CD14-positive monocyte (primary cell): ENCODE results near the gene PPP1CC. TPM values are rescaled to one million over a fixed set of nuclear protein-coding genes. Genes with fewer than 3 reads are reported as not detected.
A peak's percentile ranks its signal among the peaks of the same experiment; 100 is the strongest.
"Not testable (repeated sequence)": the region's sequence is repeated elsewhere in the genome, so short reads cannot be mapped to it uniquely, and the experiment has no call there.

Source experiments
- DNase-seq, 3 donors: peaks; one replicate each; pipeline ENCODE4 v3.0.0-alpha.2; 2011 to 2022
- H2AFZ ChIP-seq: 2 replicates; pipeline ENCODE4 v1.6.0; 2012; ENCODE audit warnings: mild to moderate bottlenecking, low read depth, low read length, inconsistent platforms; ENCODE audit not compliant: insufficient read depth, poor library complexity, severe bottlenecking
- H3K27ac ChIP-seq, 2 donors: 1 replicate in 1 of 2; 2 replicates in 1 of 2; pipeline ENCODE4 v1.5.1; 2012 to 2013; ENCODE audit warnings: low read length in 2 of 2, control low read depth in 1 of 2, inconsistent platforms in 1 of 2, low read depth in 1 of 2, mild to moderate bottlenecking in 1 of 2
- H3K27me3 ChIP-seq, 2 donors: one replicate each; pipeline versions ENCODE4 v1.6.0 to v1.6.1; 2011 to 2013; ENCODE audit warnings: low read length in 2 of 2; ENCODE audit not compliant: control insufficient read depth in 2 of 2, insufficient read depth in 2 of 2
- H3K36me3 ChIP-seq, 2 donors: replicated peaks in 1 of 2; 1 replicate in 1 of 2; 2 replicates in 1 of 2; pipeline versions ENCODE4 v1.5.1 to v1.6.1; 2012 to 2013; ENCODE audit warnings: low read length in 2 of 2, control low read depth in 1 of 2, inconsistent platforms in 1 of 2, mild to moderate bottlenecking in 1 of 2; ENCODE audit not compliant: insufficient read depth in 2 of 2, control insufficient read depth in 1 of 2
- H3K4me1 ChIP-seq, 2 donors: 1 replicate in 1 of 2; 2 replicates in 1 of 2; pipeline versions ENCODE4 v1.5.1 to v1.6.1; 2012 to 2013; ENCODE audit warnings: low read length in 2 of 2, control low read depth in 1 of 2, inconsistent platforms in 1 of 2, mild to moderate bottlenecking in 1 of 2, moderate library complexity in 1 of 2; ENCODE audit not compliant: insufficient read depth in 2 of 2, control insufficient read depth in 1 of 2
- H3K4me2 ChIP-seq: replicated peaks from 2 replicates; pipeline ENCODE3; 2012; ENCODE audit warnings: low read length, moderate library complexity, mild to moderate bottlenecking; ENCODE audit not compliant: poor library complexity, severe bottlenecking; ENCODE audit errors: extremely low read depth
- H3K4me3 ChIP-seq, 3 experiments: fragments of 200-600 bp in 1 of 3; sonication (generic) in 1 of 3; replicated peaks in 1 of 3; 1 replicate in 2 of 3; 2 replicates in 1 of 3; pipeline ENCODE4 v1.5.1; 2011 to 2013; ENCODE audit warnings: low read length in 3 of 3, mild to moderate bottlenecking in 3 of 3, control low read depth in 2 of 3, low read depth in 2 of 3, inconsistent platforms in 1 of 3, moderate library complexity in 1 of 3
- H3K79me2 ChIP-seq: 2 replicates; pipeline ENCODE4 v1.6.0; 2012; ENCODE audit warnings: mild to moderate bottlenecking, control low read depth, inconsistent platforms, low read length, moderate library complexity; ENCODE audit not compliant: insufficient read depth
- H3K9ac ChIP-seq: 2 replicates; pipeline ENCODE4 v1.6.0; 2017; ENCODE audit warnings: low read length, mild to moderate bottlenecking; ENCODE audit not compliant: insufficient read depth, poor library complexity, severe bottlenecking
- H3K9me3 ChIP-seq, 2 donors: replicated peaks in 1 of 2; 1 replicate in 1 of 2; 2 replicates in 1 of 2; pipeline versions ENCODE4 v1.5.1 to v1.6.1; 2012 to 2013; ENCODE audit warnings: low read length in 2 of 2, control low read depth in 1 of 2; ENCODE audit not compliant: control insufficient read depth in 1 of 2, insufficient read depth in 1 of 2
- H4K20me1 ChIP-seq: 2 replicates; pipeline ENCODE4 v1.6.0; 2012; ENCODE audit warnings: mild to moderate bottlenecking, low read length, control low read depth, moderate library complexity; ENCODE audit not compliant: insufficient read depth
- H3K27ac Mint-ChIP-seq, 7 donors: one replicate each; pipeline ENCODE4 v1.8.0; 2020; ENCODE audit warnings: mild to moderate bottlenecking in 7 of 7, mixed read lengths in 7 of 7, moderate library complexity in 6 of 7, inconsistent platforms in 2 of 7
- H3K27me3 Mint-ChIP-seq, 3 donors: one replicate each; pipeline ENCODE4 v1.8.0; 2021 to 2022; ENCODE audit warnings: low read depth in 3 of 3, mild to moderate bottlenecking in 3 of 3, mixed read lengths in 3 of 3, moderate library complexity in 3 of 3, inconsistent platforms in 1 of 3
- H3K36me3 Mint-ChIP-seq, 2 donors: one replicate each; pipeline ENCODE4 v1.8.0; 2020; ENCODE audit warnings: mixed read lengths in 2 of 2, inconsistent platforms in 1 of 2, mild to moderate bottlenecking in 1 of 2
- H3K4me1 Mint-ChIP-seq: one replicate; pipeline ENCODE4 v1.8.0; 2020; ENCODE audit warnings: mild to moderate bottlenecking, mixed read lengths
- H3K4me3 Mint-ChIP-seq, 2 donors: one replicate each; pipeline ENCODE4 v1.8.0; 2020; ENCODE audit warnings: mild to moderate bottlenecking in 2 of 2, mixed read lengths in 2 of 2, moderate library complexity in 1 of 2
- H3K9me3 Mint-ChIP-seq, 7 donors: one replicate each; pipeline ENCODE4 v1.8.0; 2020 to 2022; ENCODE audit warnings: mixed read lengths in 7 of 7, mild to moderate bottlenecking in 6 of 7, moderate library complexity in 6 of 7, inconsistent platforms in 2 of 7
- WGBS: methylation state at CpG from one replicate; pipeline ENCODE4 v1.1.5; 2013; ENCODE audit warnings: missing lambda C conversion rate; ENCODE audit not compliant: insufficient coverage; 5-methylcytosine and 5-hydroxymethylcytosine counted together
- intact Hi-C, 2 donors: fragments of 100-400 bp; cut with micrococcal nuclease; formaldehyde crosslinking; loops; one replicate each; pipeline versions ENCODE4 v1.15.0 to v1.15.1; 2023
- polyA plus RNA-seq, 3 donors: library from polyadenylated mRNA; depleted of rRNA in 1 of 3; unstranded in 2 of 3; stranded (reverse) in 1 of 3; fragments of 300-500 nt in 2 of 3; fragments of >200 nt in 1 of 3; fragmentation: Illumina TruSeq in 2 of 3; gene quantifications; 1 replicate in 2 of 3; 2 replicates in 1 of 3; pipeline ENCODE4 v1.2.3, GENCODE V29; 2012 to 2021
- TF ChIP-seq, protein P1 (sequence below): fragments of 200-600 bp; IDR thresholded peaks from one replicate; pipeline ENCODE4 v1.8.0; 2022; ENCODE audit warnings: antibody characterized with exemption, mild to moderate bottlenecking

The PPP1CC gene
- polyA plus RNA-seq, 3 donors, result 63.2 to 139 (median 128) TPM

DNA sequence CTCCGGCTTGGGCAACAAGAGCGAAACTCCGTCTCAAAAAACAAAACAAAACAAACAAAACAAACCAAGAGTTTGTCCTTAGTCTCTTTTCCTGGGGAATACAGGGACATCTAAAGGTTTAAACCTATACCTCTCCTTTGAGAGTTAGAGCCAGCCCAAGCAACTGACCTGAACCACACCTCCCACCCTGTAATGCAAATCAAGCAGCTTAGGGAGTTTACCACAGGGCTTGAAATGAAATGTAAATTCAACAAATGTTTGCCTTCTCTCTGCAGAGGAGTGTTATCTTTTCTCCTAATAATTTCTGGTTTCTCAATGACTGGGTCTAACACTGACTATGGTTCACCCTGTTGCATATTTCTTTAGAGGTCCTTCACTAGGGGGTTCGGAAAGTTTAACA, 16.7 kb downstream of the PPP1CC start:
- Histone ChIP-seq H3K9me3 (no peaks in the 10 kb centered on the region), H3K27ac (peak overlapping the region in 1 of 2 donors; percentile 11), H3K4me1 (no peaks in the 10 kb centered on the region), H3K4me2 (no peak overlapping the region), H4K20me1 (peaks cover 90% of the 10 kb centered on the region), H3K36me3 (peaks cover 87 to 99% of the 10 kb centered on the region in 2 donors), H3K79me2 (peaks cover 70% of the 10 kb centered on the region), H3K9ac (no peak overlapping the region), H2AFZ (no peak overlapping the region), H3K4me3 (no peak overlapping the region), H3K27me3 (no peaks in the 10 kb centered on the region)
- 96% methylated on average over 4 of the region's 4 CpGs for WGBS
- Mint-ChIP-seq H3K36me3 (peaks cover 75 to 88% of the 10 kb centered on the region in 2 donors), H3K27ac (peak overlapping the region in 4 of 7 donors; percentile 38 to 75 (median 52)), H3K27me3 (no peaks in the 10 kb centered on the region), H3K9me3 (no peaks in the 10 kb centered on the region), H3K4me3 (no peak overlapping the region), H3K4me1 (peaks cover 3% of the 10 kb centered on the region)
- no peak for DNase-seq
- TF ChIP-seq, protein P1, sequence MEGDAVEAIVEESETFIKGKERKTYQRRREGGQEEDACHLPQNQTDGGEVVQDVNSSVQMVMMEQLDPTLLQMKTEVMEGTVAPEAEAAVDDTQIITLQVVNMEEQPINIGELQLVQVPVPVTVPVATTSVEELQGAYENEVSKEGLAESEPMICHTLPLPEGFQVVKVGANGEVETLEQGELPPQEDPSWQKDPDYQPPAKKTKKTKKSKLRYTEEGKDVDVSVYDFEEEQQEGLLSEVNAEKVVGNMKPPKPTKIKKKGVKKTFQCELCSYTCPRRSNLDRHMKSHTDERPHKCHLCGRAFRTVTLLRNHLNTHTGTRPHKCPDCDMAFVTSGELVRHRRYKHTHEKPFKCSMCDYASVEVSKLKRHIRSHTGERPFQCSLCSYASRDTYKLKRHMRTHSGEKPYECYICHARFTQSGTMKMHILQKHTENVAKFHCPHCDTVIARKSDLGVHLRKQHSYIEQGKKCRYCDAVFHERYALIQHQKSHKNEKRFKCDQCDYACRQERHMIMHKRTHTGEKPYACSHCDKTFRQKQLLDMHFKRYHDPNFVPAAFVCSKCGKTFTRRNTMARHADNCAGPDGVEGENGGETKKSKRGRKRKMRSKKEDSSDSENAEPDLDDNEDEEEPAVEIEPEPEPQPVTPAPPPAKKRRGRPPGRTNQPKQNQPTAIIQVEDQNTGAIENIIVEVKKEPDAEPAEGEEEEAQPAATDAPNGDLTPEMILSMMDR, result no peak
- intact Hi-C loops, result no loop called here

DNA sequence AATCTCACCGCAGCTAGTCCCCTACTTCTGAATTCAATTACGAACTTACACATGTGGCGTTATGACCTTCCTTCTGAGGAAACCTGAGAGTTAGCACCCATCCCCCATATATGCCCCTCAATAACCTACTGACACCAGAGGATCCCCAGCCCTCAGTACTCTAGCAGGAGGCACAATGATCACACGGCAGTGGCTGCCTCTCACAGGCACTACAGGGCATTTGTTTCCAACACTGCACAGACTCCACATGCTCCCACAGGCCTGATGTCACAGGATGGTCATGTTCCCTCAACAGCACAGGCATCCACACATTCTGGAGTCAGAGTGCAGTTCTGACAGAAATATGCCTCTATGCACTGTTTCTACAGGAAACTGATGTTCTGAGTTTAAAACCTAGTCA, 17.4 kb downstream of the PPP1CC start:
- no peak for DNase-seq
- Histone ChIP-seq H3K9me3 (no peaks in the 10 kb centered on the region), H4K20me1 (peaks cover 90% of the 10 kb centered on the region), H3K4me3 (no peak overlapping the region), H3K27me3 (no peaks in the 10 kb centered on the region), H3K79me2 (peaks cover 62% of the 10 kb centered on the region), H3K4me1 (no peaks in the 10 kb centered on the region), H2AFZ (no peak overlapping the region), H3K36me3 (peaks cover 87 to 99% of the 10 kb centered on the region in 2 donors), H3K27ac (peak overlapping the region in 1 of 2 donors; percentile 48), H3K9ac (no peak overlapping the region), H3K4me2 (no peak overlapping the region)
- Mint-ChIP-seq H3K4me3 (no peak overlapping the region), H3K4me1 (peaks cover 1% of the 10 kb centered on the region), H3K36me3 (peaks cover 78 to 89% of the 10 kb centered on the region in 2 donors), H3K9me3 (no peaks in the 10 kb centered on the region), H3K27me3 (no peaks in the 10 kb centered on the region), H3K27ac (peak overlapping the region in 1 of 7 donors; percentile 38)
- intact Hi-C loops, result no loop called here
- 93% methylated on average over 4 of the region's 4 CpGs for WGBS
- TF ChIP-seq, protein P1, result no peak

DNA sequence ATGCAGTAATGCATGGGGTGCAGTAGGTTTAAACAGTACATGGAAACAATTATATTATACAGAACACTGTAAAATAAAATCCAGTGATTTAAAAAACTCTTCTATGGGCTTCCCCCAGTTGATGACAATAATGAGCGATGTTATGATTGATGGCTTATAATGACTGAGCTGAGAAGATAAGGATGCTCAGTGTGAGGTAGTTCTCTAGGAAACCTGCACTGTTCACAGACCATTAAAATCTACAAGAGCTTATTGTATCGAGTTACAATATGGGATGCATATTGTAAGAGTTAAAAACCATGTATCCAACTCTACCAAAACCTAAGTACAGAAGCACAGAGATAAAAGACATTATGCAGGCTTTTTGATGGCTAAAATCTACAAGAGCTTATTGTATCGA, 19.8 kb downstream of the PPP1CC start:
- H3K4me2 ChIP-seq, DNase-seq, H3K4me1 Mint-ChIP-seq, H3K27ac Mint-ChIP-seq, H3K9me3 Mint-ChIP-seq, H3K4me3 Mint-ChIP-seq, intact Hi-C loops, H3K27me3 Mint-ChIP-seq, H3K4me1 ChIP-seq, H3K27ac ChIP-seq, H3K4me3 ChIP-seq, H3K9me3 ChIP-seq, H2AFZ ChIP-seq, H3K9ac ChIP-seq, H3K27me3 ChIP-seq: not testable (repeated sequence)
- Histone ChIP-seq H4K20me1 (peaks cover 82% of the 10 kb centered on the region), H3K36me3 (peaks cover 84 to 99% of the 10 kb centered on the region in 2 donors), H3K79me2 (peaks cover 41% of the 10 kb centered on the region)
- WGBS, result no CpG with 5 or more reads among the region's 3 CpGs
- peaks cover 83 to 91% of the 10 kb centered on the region in 2 donors for H3K36me3 Mint-ChIP-seq
